ENCODE results near the gene CTDSPL.

DNA sequence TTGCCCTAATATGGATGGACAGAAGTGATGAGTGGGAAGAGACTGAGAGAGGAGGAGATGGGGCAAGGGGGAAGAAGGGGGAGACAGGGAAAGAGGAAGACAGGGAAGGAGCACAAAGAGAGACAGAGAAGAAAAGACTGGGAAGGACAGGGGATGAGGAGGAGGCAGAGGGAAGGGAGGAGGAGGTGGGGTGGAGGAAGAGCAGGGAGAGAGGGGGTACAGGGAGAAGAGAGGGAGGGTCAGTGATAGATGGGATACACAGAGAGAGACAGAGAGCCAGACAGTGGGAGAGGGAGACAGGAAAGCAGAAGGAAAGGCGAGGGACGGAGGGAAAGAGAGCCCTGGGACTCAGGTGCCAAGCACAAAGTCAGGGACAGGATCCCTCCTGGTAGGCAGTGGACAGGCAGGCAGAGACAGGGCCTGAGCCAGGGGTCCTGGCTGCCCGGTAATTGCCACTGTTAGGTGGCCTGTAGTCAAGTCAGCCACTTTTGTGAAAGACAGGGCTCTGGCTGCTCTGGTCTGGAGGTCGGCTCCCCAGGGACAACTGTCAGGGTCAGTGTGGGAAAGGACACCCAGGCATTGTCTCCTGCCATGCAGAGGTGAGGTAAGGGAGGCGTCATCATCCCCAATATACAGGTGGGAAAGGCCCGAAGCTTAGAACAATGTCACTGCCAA, 138.7 kb downstream of the CTDSPL start:
- no peak for TF ChIP-seq EP300 (IDR thresholded peaks at IDR 0.05; ENCODE audit: borderline replicate concordance)
- TF ChIP-seq CREB1 (IDR thresholded peaks at IDR 0.05; ENCODE audit: low read depth): no peak
- TF ChIP-seq TEAD4 (IDR thresholded peaks at IDR 0.05): no peak
- TF ChIP-seq RAD21 (IDR thresholded peaks at IDR 0.05; ENCODE audit: low read depth): no peak
- TF ChIP-seq TCF12 (IDR thresholded peaks at IDR 0.05; ENCODE audit: low read depth): no peak
- TF ChIP-seq, protein P1, sequence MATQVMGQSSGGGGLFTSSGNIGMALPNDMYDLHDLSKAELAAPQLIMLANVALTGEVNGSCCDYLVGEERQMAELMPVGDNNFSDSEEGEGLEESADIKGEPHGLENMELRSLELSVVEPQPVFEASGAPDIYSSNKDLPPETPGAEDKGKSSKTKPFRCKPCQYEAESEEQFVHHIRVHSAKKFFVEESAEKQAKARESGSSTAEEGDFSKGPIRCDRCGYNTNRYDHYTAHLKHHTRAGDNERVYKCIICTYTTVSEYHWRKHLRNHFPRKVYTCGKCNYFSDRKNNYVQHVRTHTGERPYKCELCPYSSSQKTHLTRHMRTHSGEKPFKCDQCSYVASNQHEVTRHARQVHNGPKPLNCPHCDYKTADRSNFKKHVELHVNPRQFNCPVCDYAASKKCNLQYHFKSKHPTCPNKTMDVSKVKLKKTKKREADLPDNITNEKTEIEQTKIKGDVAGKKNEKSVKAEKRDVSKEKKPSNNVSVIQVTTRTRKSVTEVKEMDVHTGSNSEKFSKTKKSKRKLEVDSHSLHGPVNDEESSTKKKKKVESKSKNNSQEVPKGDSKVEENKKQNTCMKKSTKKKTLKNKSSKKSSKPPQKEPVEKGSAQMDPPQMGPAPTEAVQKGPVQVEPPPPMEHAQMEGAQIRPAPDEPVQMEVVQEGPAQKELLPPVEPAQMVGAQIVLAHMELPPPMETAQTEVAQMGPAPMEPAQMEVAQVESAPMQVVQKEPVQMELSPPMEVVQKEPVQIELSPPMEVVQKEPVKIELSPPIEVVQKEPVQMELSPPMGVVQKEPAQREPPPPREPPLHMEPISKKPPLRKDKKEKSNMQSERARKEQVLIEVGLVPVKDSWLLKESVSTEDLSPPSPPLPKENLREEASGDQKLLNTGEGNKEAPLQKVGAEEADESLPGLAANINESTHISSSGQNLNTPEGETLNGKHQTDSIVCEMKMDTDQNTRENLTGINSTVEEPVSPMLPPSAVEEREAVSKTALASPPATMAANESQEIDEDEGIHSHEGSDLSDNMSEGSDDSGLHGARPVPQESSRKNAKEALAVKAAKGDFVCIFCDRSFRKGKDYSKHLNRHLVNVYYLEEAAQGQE (IDR thresholded peaks at IDR 0.05; ENCODE audit: low read depth): no peak
- TF ChIP-seq, protein P2, sequence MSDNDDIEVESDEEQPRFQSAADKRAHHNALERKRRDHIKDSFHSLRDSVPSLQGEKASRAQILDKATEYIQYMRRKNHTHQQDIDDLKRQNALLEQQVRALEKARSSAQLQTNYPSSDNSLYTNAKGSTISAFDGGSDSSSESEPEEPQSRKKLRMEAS (IDR thresholded peaks at IDR 0.05): no peak
- TF ChIP-seq FOXM1 (IDR thresholded peaks at IDR 0.05; ENCODE audit: borderline replicate concordance, low read depth): no peak
- TF ChIP-seq CEBPB (IDR thresholded peaks at IDR 0.05): no peak
- no peak for TF ChIP-seq TAF1 (IDR thresholded peaks at IDR 0.05; ENCODE audit: low read depth)
- TF ChIP-seq NFIC (IDR thresholded peaks at IDR 0.05): no peak
- no peak for TF ChIP-seq EGR1 (IDR thresholded peaks at IDR 0.05)
- TF ChIP-seq, protein P3, sequence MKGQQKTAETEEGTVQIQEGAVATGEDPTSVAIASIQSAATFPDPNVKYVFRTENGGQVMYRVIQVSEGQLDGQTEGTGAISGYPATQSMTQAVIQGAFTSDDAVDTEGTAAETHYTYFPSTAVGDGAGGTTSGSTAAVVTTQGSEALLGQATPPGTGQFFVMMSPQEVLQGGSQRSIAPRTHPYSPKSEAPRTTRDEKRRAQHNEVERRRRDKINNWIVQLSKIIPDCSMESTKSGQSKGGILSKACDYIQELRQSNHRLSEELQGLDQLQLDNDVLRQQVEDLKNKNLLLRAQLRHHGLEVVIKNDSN (IDR thresholded peaks at IDR 0.05): no peak
- no peak for TF ChIP-seq ZBTB7A (IDR thresholded peaks at IDR 0.05; ENCODE audit: low read depth)
